ENCODE results near the gene NRCAM.

NRCAM gene

GRCh38 chr7:108236681-108237415, 219.4 kb downstream of the NRCAM start:
- FAIRE-seq = no peak

GRCh38 chr7:108235451-108236061, 220.7 kb downstream of the NRCAM start:
- no peak for FAIRE-seq

- FAIRE-seq = no peak
Observed at GRCh38 chr7:108234971-108235450, 221.2 kb downstream of the NRCAM start.

GRCh38 chr7:108234281-108234680, 222.0 kb downstream of the NRCAM start:
- FAIRE-seq = no peak

GRCh38 chr7:108232076-108232475, 224.2 kb downstream of the NRCAM start:
- no peak for FAIRE-seq

GRCh38 chr7:108231221-108231620, 225.0 kb downstream of the NRCAM start:
- peak; percentile 71 for FAIRE-seq

GRCh38 chr7:108227366-108227765, 228.9 kb downstream of the NRCAM start:
- FAIRE-seq = no peak

- no peak for FAIRE-seq
Observed at GRCh38 chr7:108226816-108227299, 229.4 kb downstream of the NRCAM start.

GRCh38 chr7:108225531-108226181, 230.6 kb downstream of the NRCAM start:
- no peak for FAIRE-seq

GRCh38 chr7:108224387-108224786, 231.8 kb downstream of the NRCAM start:
- FAIRE-seq = no peak

GRCh38 chr7:108222236-108222892, 233.9 kb downstream of the NRCAM start:
- no peak for FAIRE-seq

GRCh38 chr7:108211382-108212201, 244.6 kb downstream of the NRCAM start:
- FAIRE-seq = no peak

- FAIRE-seq = no peak
Observed at GRCh38 chr7:108210796-108211195, 245.4 kb downstream of the NRCAM start.

- no peak for FAIRE-seq
Observed at GRCh38 chr7:108205311-108205710, 250.9 kb downstream of the NRCAM start.

GRCh38 chr7:108204281-108204796, 251.9 kb downstream of the NRCAM start:
- FAIRE-seq = no peak

GRCh38 chr7:108203537-108203936, 252.7 kb downstream of the NRCAM start:
- FAIRE-seq = no peak

- FAIRE-seq = no peak
Observed at GRCh38 chr7:108202743-108203142, 253.5 kb downstream of the NRCAM start.

- FAIRE-seq = no peak
Observed at GRCh38 chr7:108201766-108202165, 254.5 kb downstream of the NRCAM start.

GRCh38 chr7:108200326-108200725, 255.9 kb downstream of the NRCAM start:
- no peak for FAIRE-seq

- no peak for FAIRE-seq
Observed at GRCh38 chr7:108197371-108198091, 258.7 kb downstream of the NRCAM start.

- no peak for FAIRE-seq
Observed at GRCh38 chr7:108196004-108196403, 260.2 kb downstream of the NRCAM start.

Data from A204.1 (cell line).